Aorta (tissue), 5 donors: Measurements from ENCODE around the gene CRTC1. TPM values are rescaled to one million over a fixed set of nuclear protein-coding genes. Genes with fewer than 3 reads are reported as not detected.

Experiments used
- ATAC-seq: fragments of 200-7000 bp; cut with Tn5 transposase; one replicate; pipeline ENCODE4 v1.9.1; 2022; ENCODE audit warnings: moderate library complexity; ENCODE audit not compliant: low FRiP score
- DNase-seq, 2 donors: peaks; one replicate each; pipeline ENCODE4 v3.0.0-alpha.2; 2020
- H3K27ac ChIP-seq, 2 donors: one replicate each; pipeline ENCODE4 v1.5.1; 2013; ENCODE audit warnings: low read length in 2 of 2, mild to moderate bottlenecking in 2 of 2, moderate library complexity in 2 of 2, control low read depth in 1 of 2, inconsistent platforms in 1 of 2, low read depth in 1 of 2
- H3K27me3 ChIP-seq, 2 donors: one replicate each; pipeline ENCODE4 v1.6.1; 2013; ENCODE audit warnings: control low read depth in 1 of 2, low read length in 1 of 2, mild to moderate bottlenecking in 1 of 2, moderate library complexity in 1 of 2; ENCODE audit not compliant: insufficient read depth in 2 of 2, control insufficient read depth in 1 of 2
- H3K36me3 ChIP-seq, 2 donors: one replicate each; pipeline ENCODE4 v1.6.1; 2013; ENCODE audit warnings: control low read depth in 1 of 2, low read length in 1 of 2, mild to moderate bottlenecking in 1 of 2; ENCODE audit not compliant: insufficient read depth in 2 of 2, control insufficient read depth in 1 of 2
- H3K4me1 ChIP-seq, 2 donors: one replicate each; pipeline ENCODE4 v1.6.1; 2013; ENCODE audit warnings: low read length in 2 of 2, control low read depth in 1 of 2, mild to moderate bottlenecking in 1 of 2, moderate library complexity in 1 of 2; ENCODE audit not compliant: insufficient read depth in 2 of 2, control insufficient read depth in 1 of 2
- H3K4me3 ChIP-seq, 2 donors: one replicate each; pipeline ENCODE4 v1.5.1; 2013; ENCODE audit warnings: low read length in 2 of 2, control low read depth in 1 of 2, mild to moderate bottlenecking in 1 of 2
- H3K9me3 ChIP-seq: one replicate; pipeline ENCODE4 v1.6.1; 2013; ENCODE audit warnings: mild to moderate bottlenecking, low read length; ENCODE audit not compliant: control insufficient read depth
- WGBS, 2 donors: extraction: QIAGEN DNeasy Blood & Tissue Kit; methylation state at CpG; one replicate each; pipeline ENCODE4 v1.1.7; 2013; 5-methylcytosine and 5-hydroxymethylcytosine counted together
- intact Hi-C, 2 donors: fragments of 100-400 bp; cut with DNase I; formaldehyde crosslinking; loops; one replicate each; pipeline versions ENCODE4 v1.14.2 to v1.15.0; 2022
- polyA plus RNA-seq, 2 donors: library from polyadenylated mRNA; stranded (reverse); fragments of 200-250 nt; gene quantifications; one replicate each; pipeline ENCODE4 v1.2.3, GENCODE V29; 2013
- total RNA-seq, 2 donors: library from RNA; stranded (reverse); fragmentation: NEBNext Ultra II Directional; extraction: Animal tissue kit (Norgen Biotek cat#: 25700); gene quantifications; one replicate each; pipeline ENCODE4 v1.2.1, GENCODE V29; 2021
- donor health status: healthy with polysubstance abuse.
- donor health status: Bipolar disorder and iron deficiency.
- donor health status: DM: no; HTN: no; CAD: no.
- donor health status: DM: no; HTN: no; CAD: no.
- donor health status: DM: yes; HTN: yes; CAD: no.

Gene CRTC1
- total and polyA plus RNA-seq, 4 donors: 3.6 to 16.5 (median 10.7) TPM

GRCh38 chr19:18738961-18739690 is 55.6 kb downstream of the CRTC1 start:
- H3K4me1 ChIP-seq: no peaks in the 10 kb centered on the region
- no peaks in the 10 kb centered on the region for H3K27me3 ChIP-seq
- DNase-seq: no peak
- no peak overlapping the region for H3K27ac ChIP-seq
- ATAC-seq: no peak
- 93 to 95% methylated on average over 20 of the region's 20 CpGs for WGBS, 2 donors
- no peaks in the 10 kb centered on the region for H3K9me3 ChIP-seq
- intact Hi-C loops: no loop called here
- H3K4me3 ChIP-seq: no peak overlapping the region
- H3K36me3 ChIP-seq: no peaks in the 10 kb centered on the region

DNA sequence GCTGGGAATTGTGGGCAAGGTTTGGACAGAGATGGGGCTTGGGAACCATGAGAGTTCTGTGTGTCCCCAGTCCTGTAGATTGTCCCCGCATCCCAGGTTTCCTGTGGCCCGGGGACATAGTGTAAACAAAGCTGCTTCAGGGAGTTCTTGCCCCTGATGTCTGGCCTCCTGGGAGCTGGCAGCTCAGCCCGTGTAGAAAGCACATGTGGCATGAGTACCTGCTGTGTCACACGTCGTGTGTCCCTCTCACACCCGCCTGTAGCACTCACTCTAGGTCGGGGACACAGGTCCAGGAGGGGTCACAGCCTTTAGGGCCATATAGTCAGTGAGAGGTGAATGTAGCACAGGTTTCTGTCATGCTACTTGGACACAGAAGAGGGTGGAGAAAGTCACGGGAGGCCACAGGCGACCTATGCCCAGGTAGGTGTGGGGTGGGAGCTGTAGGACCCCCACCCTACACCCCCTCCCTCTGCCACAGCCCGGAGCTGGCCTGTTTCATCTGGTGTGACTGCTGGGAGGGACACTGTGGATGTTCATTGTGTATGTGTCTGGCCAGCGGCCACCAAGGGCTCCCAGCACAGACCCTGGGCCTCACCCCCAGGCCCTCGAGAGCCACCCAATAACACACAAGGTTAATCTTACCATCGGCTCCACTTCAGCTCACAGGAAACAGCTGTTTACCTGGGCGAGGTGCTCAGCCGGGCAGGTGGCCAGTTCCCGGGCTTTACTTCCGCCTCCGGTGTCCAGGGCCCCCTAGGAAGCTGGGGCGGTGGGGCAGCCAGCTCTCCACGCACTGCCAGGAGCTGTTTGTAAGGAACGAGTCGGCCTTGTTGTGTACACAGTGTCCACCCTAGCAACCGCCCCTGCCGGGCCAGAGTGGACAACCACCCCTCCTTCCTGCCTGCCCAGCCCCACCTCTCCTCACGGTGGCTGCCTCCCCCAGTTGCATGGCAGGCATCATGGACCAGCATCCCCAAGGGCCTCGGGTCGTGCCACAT is 57.9 kb downstream of the CRTC1 start:
- H3K9me3 ChIP-seq: no peaks in the 10 kb centered on the region
- intact Hi-C loops: no loop called here
- 73 to 77% methylated on average over 27 of the region's 27 CpGs for WGBS, 2 donors
- no peak overlapping the region for H3K27ac ChIP-seq
- DNase-seq (no peak), ATAC-seq (no peak)
- no peaks in the 10 kb centered on the region for H3K4me1 ChIP-seq
- H3K4me3 ChIP-seq: no peak overlapping the region
- no peaks in the 10 kb centered on the region for H3K27me3 ChIP-seq
- H3K36me3 ChIP-seq: no peaks in the 10 kb centered on the region

DNA sequence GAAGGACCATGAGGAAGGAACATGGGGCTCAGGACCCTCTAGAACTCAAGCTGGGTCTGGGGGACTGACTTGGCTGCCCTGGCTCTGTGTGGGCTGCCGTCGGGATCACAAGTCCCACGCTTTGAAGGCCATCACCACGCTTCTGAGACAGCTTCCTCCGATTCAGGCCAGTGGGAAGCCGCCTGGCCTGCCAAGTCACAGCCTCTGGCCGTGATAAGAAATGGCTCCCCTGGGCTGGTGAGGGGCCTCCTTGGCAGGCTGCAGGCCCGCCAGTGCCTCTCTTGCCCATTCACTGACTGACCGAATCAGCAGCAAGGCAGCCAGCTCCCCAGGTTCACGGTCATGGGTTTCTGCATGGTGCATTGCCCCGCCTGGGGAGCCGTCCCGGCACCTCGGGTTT is 58.8 kb downstream of the CRTC1 start:
- Histone ChIP-seq H3K27ac (no peak overlapping the region), H3K4me1 (no peaks in the 10 kb centered on the region), H3K27me3 (no peaks in the 10 kb centered on the region), H3K36me3 (no peaks in the 10 kb centered on the region), H3K4me3 (no peak overlapping the region), H3K9me3 (no peaks in the 10 kb centered on the region)
- WGBS, 2 donors: 86 to 90% methylated on average over 14 of the region's 14 CpGs
- ATAC-seq: no peak
- no peak for DNase-seq
- intact Hi-C loops: no loop called here

DNA sequence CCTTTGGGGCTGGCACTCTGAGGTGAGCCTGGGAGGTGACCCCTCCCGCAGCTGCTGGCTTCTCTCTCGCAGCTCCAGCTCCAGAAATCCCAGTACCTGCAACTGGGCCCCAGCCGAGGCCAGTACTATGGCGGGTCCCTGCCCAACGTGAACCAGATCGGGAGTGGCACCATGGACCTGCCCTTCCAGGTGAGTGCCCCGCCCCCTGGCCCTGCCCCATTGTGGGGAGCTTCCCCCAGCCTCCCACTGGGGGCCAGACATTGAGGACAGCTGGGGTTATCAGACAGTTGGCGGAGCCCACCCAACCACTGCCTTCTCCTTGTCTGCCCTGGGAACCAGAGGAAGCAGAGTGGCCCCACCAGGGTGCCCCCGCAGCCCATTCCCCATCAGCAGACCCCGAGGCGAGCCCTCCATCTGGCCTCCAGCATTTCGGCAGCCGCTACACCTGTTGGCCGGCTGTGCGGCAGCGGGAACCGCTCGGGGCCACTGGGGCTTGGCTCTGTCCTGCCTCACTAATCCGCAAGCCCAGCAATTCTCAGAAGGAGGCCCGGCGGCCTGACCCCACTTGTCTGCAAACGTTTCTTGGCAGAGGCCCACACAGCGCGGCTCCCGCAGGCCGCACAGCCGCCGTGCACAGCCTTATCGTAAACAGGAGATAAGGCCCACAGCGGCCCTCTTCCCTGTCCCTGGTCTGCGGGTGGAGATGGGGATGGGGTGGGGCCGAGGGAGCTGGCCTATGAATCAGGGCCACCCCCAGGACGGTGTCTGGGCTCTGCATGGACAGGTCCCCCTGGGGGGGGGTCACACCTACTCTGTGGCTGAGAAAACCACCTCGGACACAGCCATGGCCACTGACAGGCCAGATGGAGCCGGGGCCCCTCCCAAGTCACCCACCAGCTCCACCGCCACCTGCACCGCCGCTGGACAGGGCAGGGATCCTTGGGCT is 59.6 kb downstream of the CRTC1 start:
- no peaks in the 10 kb centered on the region for H3K36me3 ChIP-seq
- intact Hi-C loops: no loop called here

DNA sequence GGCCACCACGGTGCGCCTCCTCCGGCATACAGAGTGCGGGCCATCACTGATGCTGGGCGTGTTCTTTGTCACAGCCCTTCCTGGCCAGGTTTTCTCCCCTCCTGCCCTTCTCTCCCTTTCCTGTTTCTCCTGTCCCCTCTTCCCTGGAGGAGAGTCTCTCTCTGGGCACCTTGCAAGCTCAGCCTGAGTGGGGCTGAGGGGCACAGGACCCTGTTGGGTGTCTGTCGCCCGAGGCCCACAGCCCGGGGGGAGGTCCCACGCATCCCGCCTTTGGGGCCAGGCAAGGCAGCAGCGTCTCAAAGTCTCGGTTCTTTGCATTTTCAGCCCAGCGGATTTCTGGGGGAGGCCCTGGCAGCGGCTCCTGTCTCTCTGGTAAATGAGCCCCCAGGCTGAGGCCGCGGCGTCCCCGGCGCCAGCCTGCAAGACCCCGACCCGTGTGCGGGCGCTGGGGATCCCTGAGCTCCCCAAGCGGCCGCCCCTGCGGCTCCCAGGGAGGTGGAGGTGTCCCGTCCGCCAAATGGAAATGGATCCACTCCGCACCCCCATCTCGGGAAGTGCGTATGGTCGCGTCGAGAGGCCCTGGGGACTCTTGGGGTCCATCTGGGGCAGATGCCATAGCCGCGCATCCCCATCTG is 60.4 kb downstream of the CRTC1 start:
- H3K4me1 ChIP-seq: no peaks in the 10 kb centered on the region
- H3K27me3 ChIP-seq: no peaks in the 10 kb centered on the region
- no peak for ATAC-seq
- H3K4me3 ChIP-seq: no peak overlapping the region
- H3K9me3 ChIP-seq: no peaks in the 10 kb centered on the region
- no peak for DNase-seq
- intact Hi-C loops: no loop called here
- no peak overlapping the region for H3K27ac ChIP-seq
- no peaks in the 10 kb centered on the region for H3K36me3 ChIP-seq
- 96% methylated on average over 34 to 36 of the region's 36 CpGs for whole genome bisulfite sequencing, 2 donors

More for the DNA sequence above, 59.6 kb downstream of the CRTC1 start:
- H3K27ac ChIP-seq: no peak overlapping the region
- H3K4me3 ChIP-seq: no peak overlapping the region
- no peaks in the 10 kb centered on the region for H3K27me3 ChIP-seq
- no peaks in the 10 kb centered on the region for H3K4me1 ChIP-seq
- DNase-seq: no peak
- no peaks in the 10 kb centered on the region for H3K9me3 ChIP-seq
- peak; percentile 37 for ATAC-seq
- WGBS, 2 donors: 76 to 82% methylated on average over 38 of the region's 38 CpGs

DNA sequence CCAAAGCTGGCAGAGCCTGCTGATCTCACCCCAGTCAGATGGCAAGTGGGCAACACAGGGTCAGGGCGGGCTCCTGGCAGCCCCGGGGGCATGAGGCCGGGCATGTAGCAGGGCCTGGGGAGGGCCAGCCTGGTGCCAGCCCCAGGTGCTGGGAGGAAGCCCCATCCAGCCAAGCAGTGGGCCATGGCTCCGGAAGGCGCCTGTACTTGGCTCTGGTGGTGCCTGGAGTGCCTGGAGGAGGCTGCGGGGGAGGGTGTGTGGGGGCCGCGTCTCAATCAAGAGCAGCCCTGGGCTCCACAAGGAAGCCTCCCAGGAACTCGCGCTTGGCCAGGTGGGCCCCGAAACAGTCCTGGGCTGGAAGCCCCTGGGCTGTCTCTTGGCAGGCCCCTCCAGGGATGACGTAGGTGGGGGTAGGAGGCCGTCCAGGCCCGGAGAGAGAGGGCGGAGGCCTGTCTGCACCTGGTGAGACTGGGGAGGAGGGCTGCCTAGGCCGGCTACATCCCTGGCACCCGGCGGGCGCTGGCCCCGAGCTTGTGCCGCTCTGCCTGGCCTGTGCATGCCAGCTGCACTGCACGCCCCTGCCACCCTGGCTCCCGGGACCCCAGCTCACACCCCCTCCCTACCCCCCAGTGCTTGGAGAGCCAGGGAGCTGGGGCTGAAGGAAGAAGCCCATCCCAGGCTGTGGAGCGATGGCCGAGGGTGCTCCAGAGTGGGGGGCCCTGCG is 61.7 kb downstream of the CRTC1 start:
- no peaks in the 10 kb centered on the region for H3K27me3 ChIP-seq
- intact Hi-C loops: no loop called here
- H3K36me3 ChIP-seq: no peaks in the 10 kb centered on the region
- 94 to 95% methylated on average over 26 of the region's 26 CpGs for WGBS, 2 donors
- H3K4me1 ChIP-seq: no peaks in the 10 kb centered on the region
- no peak for DNase-seq
- no peak overlapping the region for H3K27ac ChIP-seq
- H3K4me3 ChIP-seq: no peak overlapping the region
- H3K9me3 ChIP-seq: no peaks in the 10 kb centered on the region
- ATAC-seq: no peak

DNA sequence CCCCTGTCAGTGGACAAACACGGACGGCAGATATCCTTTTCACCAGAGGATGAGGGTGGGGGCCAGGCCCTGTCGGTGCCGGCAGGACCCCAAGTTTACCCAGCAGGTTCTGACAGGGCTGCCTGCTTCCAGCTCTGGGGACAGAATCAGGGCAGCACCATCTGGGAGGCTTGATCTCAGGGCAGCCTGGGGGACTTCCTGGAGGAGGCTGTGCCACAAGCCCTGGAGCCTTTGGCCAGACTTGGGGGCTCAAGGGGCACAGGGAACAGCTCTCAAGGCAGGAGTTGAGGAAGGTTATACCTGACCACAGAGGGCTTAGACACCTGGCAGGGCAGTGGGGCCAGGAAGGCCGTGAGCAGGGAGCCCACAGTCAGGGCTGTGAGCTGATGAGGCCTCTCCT is 62.5 kb downstream of the CRTC1 start:
- DNase-seq (no peak), ATAC-seq (no peak)
- Histone ChIP-seq H3K36me3 (no peaks in the 10 kb centered on the region), H3K9me3 (no peaks in the 10 kb centered on the region), H3K4me1 (no peaks in the 10 kb centered on the region), H3K27ac (no peak overlapping the region), H3K4me3 (no peak overlapping the region), H3K27me3 (no peaks in the 10 kb centered on the region)
- whole genome bisulfite sequencing, 2 donors: 91 to 93% methylated on average over 5 of the region's 5 CpGs
- intact Hi-C loops: no loop called here
